PC-3 (cell line): Measurements from ENCODE around the gene CHI3L2. TPM values are rescaled to one million over a fixed set of nuclear protein-coding genes. Genes with fewer than 3 reads are reported as not detected.

Experiments
- ATAC-seq: fragments of 200-7000 bp; cut with Tn5 transposase; 2 replicates; pipeline ENCODE4 v1.9.1; 2020; ENCODE audit warnings: mild to moderate bottlenecking, moderate library complexity
- BruUV-seq: library from RNA; stranded (reverse); fragments of 400-500 nt; replicated peaks from 2 replicates; lab custom pipeline; 2021; lab: Mats Ljungman, UMichigan
- CTCF ChIA-PET: fragments of 300-600 bp; sonication (Branson Sonifier 250); formaldehyde crosslinking; loops from one replicate; lab custom pipeline; 2022; ENCODE audit warnings: antibody characterized with exemption; lab: Charles Lee
- POLR2A ChIA-PET: fragments of 300-600 bp; sonication (Branson Sonifier 250); formaldehyde crosslinking; loops from one replicate; lab custom pipeline; 2022; ENCODE audit warnings: antibody characterized with exemption; ENCODE audit not compliant: unreplicated experiment; lab: Charles Lee
- DNase-seq: peaks from one replicate; pipeline ENCODE4 v3.0.0-alpha.2; 2015
- H2AFZ ChIP-seq: fragments of 300-600 bp; sonication (generic); 2 replicates; pipeline ENCODE4 v1.6.0; 2016; ENCODE audit warnings: antibody characterized with exemption, low read length
- H3F3A ChIP-seq: fragments of 300-600 bp; sonication (generic); one replicate; pipeline ENCODE4 v1.6.0; 2017; ENCODE audit warnings: antibody characterized with exemption, low read length, control low read depth, mild to moderate bottlenecking; ENCODE audit not compliant: unreplicated experiment
- H3K27ac ChIP-seq: fragments of 300-600 bp; sonication (generic); 2 replicates; pipeline ENCODE4 v1.5.1; 2016; ENCODE audit warnings: mild to moderate bottlenecking, low read length
- H3K27me3 ChIP-seq: fragments of 300-600 bp; sonication (generic); 2 replicates; pipeline ENCODE4 v1.6.1; 2016; ENCODE audit warnings: low read length, mixed read lengths
- H3K36me3 ChIP-seq: fragments of 300-600 bp; sonication (generic); 2 replicates; pipeline ENCODE4 v1.6.1; 2016; ENCODE audit warnings: low read depth, mixed run types, low read length, mixed read lengths
- H3K4me1 ChIP-seq: fragments of 300-600 bp; sonication (generic); 2 replicates; pipeline ENCODE4 v1.5.1; 2016; ENCODE audit warnings: low read length; ENCODE audit not compliant: insufficient read depth
- H3K4me2 ChIP-seq: fragments of 300-600 bp; sonication (generic); 2 replicates; pipeline ENCODE4 v1.6.0; 2016; ENCODE audit warnings: low read length
- H3K4me3 ChIP-seq: fragments of 300-600 bp; sonication (generic); 2 replicates; pipeline ENCODE4 v1.5.1; 2016; ENCODE audit warnings: mild to moderate bottlenecking, low read length, mixed read lengths
- H3K79me2 ChIP-seq: fragments of 300-600 bp; sonication (generic); 2 replicates; pipeline ENCODE4 v1.6.1; 2017; ENCODE audit warnings: low read length, mixed read lengths
- H3K9ac ChIP-seq: fragments of 300-600 bp; sonication (generic); 2 replicates; pipeline ENCODE4 v1.6.0; 2016; ENCODE audit warnings: mild to moderate bottlenecking, low read length
- H3K9me2 ChIP-seq: fragments of 300-600 bp; sonication (generic); replicated peaks from 2 replicates; pipeline ENCODE4 v1.6.1; 2016; ENCODE audit warnings: mixed run types, low read length, mixed read lengths
- H3K9me3 ChIP-seq: fragments of 300-600 bp; sonication (generic); 2 replicates; pipeline ENCODE4 v1.6.1; 2016; ENCODE audit warnings: low read length, mixed read lengths
- H4K20me1 ChIP-seq: fragments of 300-600 bp; sonication (generic); 2 replicates; pipeline ENCODE4 v1.6.1; 2016; ENCODE audit warnings: low read length, mixed read lengths
- EZH2 ChIP-seq: fragments of 300-600 bp; sonication (generic); IDR thresholded peaks from one replicate; pipeline ENCODE4 v1.6.1; 2017; ENCODE audit warnings: antibody characterized with exemption, mild to moderate bottlenecking, low read length; ENCODE audit not compliant: unreplicated experiment
- EZH2phosphoT487 ChIP-seq: fragments of 300-600 bp; sonication (generic); IDR thresholded peaks from 2 replicates; pipeline ENCODE4 v1.6.1; 2018; ENCODE audit warnings: mild to moderate bottlenecking, antibody characterized with exemption, low read length, borderline replicate concordance
- intact Hi-C: fragments of 100-400 bp; cut with micrococcal nuclease; formaldehyde crosslinking; loops from 2 replicates; pipeline ENCODE4 v1.9.0; 2023
- total RNA-seq: library from RNA; depleted of rRNA; stranded (reverse); fragments of >200 nt; gene quantifications from 2 replicates; pipeline ENCODE4 v1.2.3, GENCODE V29; 2014
- TF ChIP-seq, protein P1 (sequence below): fragments of 300-600 bp; sonication (generic); conservative IDR thresholded peaks from 2 replicates; pipeline ENCODE4 v1.5.1; 2017; ENCODE audit warnings: antibody characterized with exemption, low read depth, mild to moderate bottlenecking, low read length

CHI3L2 gene
- total RNA-seq, 1 experiment from 2014 or later = 0.55 TPM

DNA sequence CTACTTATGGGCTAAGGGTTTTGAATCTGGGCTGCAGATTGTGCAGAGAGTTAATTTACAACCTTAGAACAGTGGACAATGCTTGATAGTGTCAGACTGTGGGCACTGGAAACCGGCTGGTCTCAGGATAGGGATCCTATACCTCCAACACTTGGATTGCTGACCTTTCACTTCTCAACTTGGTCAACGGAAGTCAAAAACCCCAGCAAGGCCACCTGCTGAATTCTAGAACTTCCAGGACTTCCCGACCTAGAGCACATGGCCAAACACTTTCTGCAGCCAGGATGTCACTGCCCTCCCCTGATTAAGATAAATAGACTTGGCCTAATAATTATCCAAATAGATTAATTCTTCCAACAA is 26.7 kb upstream of the CHI3L2 start:
- POLR2A ChIA-PET = no interaction called here
- no peaks in the 10 kb centered on the region for H3F3A ChIP-seq
- DNase-seq = no peak
- BruUV-seq = no TSS peak
- no peak for TF ChIP-seq EZH2
- TF ChIP-seq EZH2phosphoT487 = no peak
- TF ChIP-seq, protein P1, sequence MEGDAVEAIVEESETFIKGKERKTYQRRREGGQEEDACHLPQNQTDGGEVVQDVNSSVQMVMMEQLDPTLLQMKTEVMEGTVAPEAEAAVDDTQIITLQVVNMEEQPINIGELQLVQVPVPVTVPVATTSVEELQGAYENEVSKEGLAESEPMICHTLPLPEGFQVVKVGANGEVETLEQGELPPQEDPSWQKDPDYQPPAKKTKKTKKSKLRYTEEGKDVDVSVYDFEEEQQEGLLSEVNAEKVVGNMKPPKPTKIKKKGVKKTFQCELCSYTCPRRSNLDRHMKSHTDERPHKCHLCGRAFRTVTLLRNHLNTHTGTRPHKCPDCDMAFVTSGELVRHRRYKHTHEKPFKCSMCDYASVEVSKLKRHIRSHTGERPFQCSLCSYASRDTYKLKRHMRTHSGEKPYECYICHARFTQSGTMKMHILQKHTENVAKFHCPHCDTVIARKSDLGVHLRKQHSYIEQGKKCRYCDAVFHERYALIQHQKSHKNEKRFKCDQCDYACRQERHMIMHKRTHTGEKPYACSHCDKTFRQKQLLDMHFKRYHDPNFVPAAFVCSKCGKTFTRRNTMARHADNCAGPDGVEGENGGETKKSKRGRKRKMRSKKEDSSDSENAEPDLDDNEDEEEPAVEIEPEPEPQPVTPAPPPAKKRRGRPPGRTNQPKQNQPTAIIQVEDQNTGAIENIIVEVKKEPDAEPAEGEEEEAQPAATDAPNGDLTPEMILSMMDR = no peak
- peaks cover 26% of the 10 kb centered on the region for H3K4me1 ChIP-seq
- intact Hi-C loops = no loop called here
- no peaks in the 10 kb centered on the region for H3K27me3 ChIP-seq
- H3K4me2 ChIP-seq = no peak overlapping the region
- no peaks in the 10 kb centered on the region for H3K79me2 ChIP-seq
- H2AFZ ChIP-seq = no peak overlapping the region
- H3K4me3 ChIP-seq = no peak overlapping the region
- H3K9ac ChIP-seq = no peak overlapping the region
- H4K20me1 ChIP-seq = no peaks in the 10 kb centered on the region
- H3K9me3 ChIP-seq = no peaks in the 10 kb centered on the region
- H3K36me3 ChIP-seq = no peaks in the 10 kb centered on the region
- CTCF ChIA-PET = no interaction called here
- H3K27ac ChIP-seq = no peak overlapping the region
- no peaks in the 10 kb centered on the region for H3K9me2 ChIP-seq
- ATAC-seq = no peak

DNA sequence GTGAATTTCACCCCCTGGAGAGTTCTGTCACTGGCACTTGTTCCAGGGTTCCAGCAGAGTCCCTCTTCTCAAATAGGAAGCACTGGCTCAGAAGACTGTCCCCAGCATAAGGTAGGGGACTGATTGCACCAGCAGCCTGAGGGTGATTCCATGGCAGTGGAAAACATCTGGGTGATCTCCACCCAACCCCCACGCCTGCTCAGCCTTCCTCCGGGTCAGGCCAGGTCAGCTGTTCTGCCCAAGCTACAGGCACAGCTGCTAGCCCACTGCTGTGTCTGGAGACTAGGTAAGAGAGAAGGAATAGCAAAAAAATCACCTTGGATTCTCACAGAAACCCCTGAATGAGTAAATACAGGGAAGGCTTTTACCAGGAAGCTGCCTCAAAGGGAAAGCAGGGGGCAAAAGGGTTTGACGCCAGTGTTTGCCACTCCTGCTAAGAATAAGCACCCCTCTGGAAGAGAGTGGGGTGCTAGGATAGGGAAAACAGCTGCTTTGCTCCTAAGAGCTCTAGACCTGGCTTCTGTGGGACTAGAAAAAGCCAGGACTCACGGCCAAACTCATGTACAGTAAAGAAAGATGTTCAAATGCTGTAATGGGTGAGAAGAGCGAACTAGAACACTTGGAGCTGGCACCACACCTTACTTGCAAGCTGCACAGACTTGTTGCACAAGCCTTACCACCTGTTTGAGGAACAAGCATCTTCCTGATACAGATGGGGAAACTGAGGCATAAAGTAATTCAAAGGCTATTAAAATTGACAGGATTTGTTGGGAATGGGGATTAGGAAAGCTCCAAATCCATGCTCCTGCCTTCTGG is 26.0 kb upstream of the CHI3L2 start:
- no TSS peak for BruUV-seq
- intact Hi-C loops = no loop called here
- H3K4me3 ChIP-seq = no peak overlapping the region
- no peak for DNase-seq
- H3K27me3 ChIP-seq = no peaks in the 10 kb centered on the region
- no peak for ATAC-seq
- no peak overlapping the region for H3K27ac ChIP-seq
- H3K9me2 ChIP-seq = no peaks in the 10 kb centered on the region
- ChIA-PET CTCF (no interaction called here), POLR2A (no interaction called here)
- peak overlapping the region; percentile 85; the same call in 1 of the 2 replicates for H3K4me2 ChIP-seq
- no peaks in the 10 kb centered on the region for H3K9me3 ChIP-seq
- no peaks in the 10 kb centered on the region for H3F3A ChIP-seq
- no peaks in the 10 kb centered on the region for H3K36me3 ChIP-seq
- TF ChIP-seq, protein P1 = no peak
- TF ChIP-seq EZH2 (no peak), EZH2phosphoT487 (no peak)
- no peak overlapping the region for H3K9ac ChIP-seq
- no peak overlapping the region for H2AFZ ChIP-seq
- no peaks in the 10 kb centered on the region for H3K79me2 ChIP-seq
- peaks cover 26% of the 10 kb centered on the region for H3K4me1 ChIP-seq
- H4K20me1 ChIP-seq = no peaks in the 10 kb centered on the region

DNA sequence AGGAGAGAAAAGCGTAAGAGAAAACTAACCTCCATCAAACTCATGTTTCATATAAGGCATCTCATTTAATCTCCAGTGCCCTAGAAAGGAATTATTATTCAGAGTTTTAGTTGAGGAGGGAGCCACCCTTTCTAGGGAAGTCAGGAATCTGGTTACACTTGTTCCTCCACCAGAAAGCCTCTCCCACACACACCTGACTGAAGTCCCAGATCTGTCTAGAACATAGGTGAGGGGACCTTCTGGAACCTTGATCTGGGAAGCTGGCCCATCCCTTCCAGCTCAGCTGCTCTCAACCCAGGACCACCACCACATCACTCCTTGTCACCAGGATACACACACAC is 25.2 kb upstream of the CHI3L2 start:
- BruUV-seq = no TSS peak
- H3K4me2 ChIP-seq = peak overlapping the region; percentile 85
- no peak for TF ChIP-seq EZH2phosphoT487
- TF ChIP-seq EZH2 = no peak
- TF ChIP-seq, protein P1 = no peak
- ATAC-seq (peak; percentile 15; the same call in 1 of the 2 replicates), DNase-seq (peak; percentile 76)
- H3K9me3 ChIP-seq = no peaks in the 10 kb centered on the region
- no peak overlapping the region for H2AFZ ChIP-seq
- ChIA-PET POLR2A (no interaction called here), CTCF (no interaction called here)
- no peaks in the 10 kb centered on the region for H3K36me3 ChIP-seq
- H3K4me3 ChIP-seq = no peak overlapping the region
- intact Hi-C loops = no loop called here
- no peak overlapping the region for H3K9ac ChIP-seq
- peak overlapping the region; percentile 34; the same call in 1 of the 2 replicates for H3K27ac ChIP-seq
- H3F3A ChIP-seq = no peaks in the 10 kb centered on the region
- no peaks in the 10 kb centered on the region for H4K20me1 ChIP-seq
- no peaks in the 10 kb centered on the region for H3K9me2 ChIP-seq
- peaks cover 26% of the 10 kb centered on the region for H3K4me1 ChIP-seq
- no peaks in the 10 kb centered on the region for H3K27me3 ChIP-seq
- no peaks in the 10 kb centered on the region for H3K79me2 ChIP-seq
